ENCODE measurements around the gene EXOSC6.
"Not testable (repeated sequence)": the region's sequence is repeated elsewhere in the genome, so short reads cannot be mapped to it uniquely, and the experiment has no call there.

The EXOSC6 gene

GRCh38 chr16:70231831-70232230 is 19.9 kb downstream of the EXOSC6 start:
- Histone ChIP-seq H3K27ac (ENCODE audit: low read length, poor library complexity, severe bottlenecking) (peak overlapping the region; percentile 51), H3K36me3 (ENCODE audit: control insufficient read depth in 1 of 2, insufficient read depth in 2 of 2, low read depth in 1 of 2, low read length in 2 of 2) (peaks cover 9 to 13% of the 10 kb centered on the region in 2 experiments)
- H2BK12ac ChIP-seq (ENCODE audit: low read length in 2 of 2); H3K4me2 ChIP-seq (ENCODE audit: low read length, poor library complexity, severe bottlenecking); DNase-seq; H3K4me1 ChIP-seq (ENCODE audit: control insufficient read depth, insufficient read depth, low read depth, low read length); H4K8ac ChIP-seq (ENCODE audit: low read length); H3K18ac ChIP-seq (ENCODE audit: low read depth in 1 of 2, low read length in 2 of 2); H4K91ac ChIP-seq (ENCODE audit: low read length); H3K4ac ChIP-seq (ENCODE audit: low read depth in 1 of 2, low read length in 2 of 2); H2AFZ ChIP-seq (ENCODE audit: low read depth, low read length); H3K9me3 ChIP-seq (ENCODE audit: control insufficient read depth, low read length); H3K14ac ChIP-seq (ENCODE audit: low read length in 2 of 2); H2BK15ac ChIP-seq (ENCODE audit: low read depth, poor library complexity, severe bottlenecking); H3K4me3 ChIP-seq (ENCODE audit: insufficient read depth in 1 of 2, low read depth in 1 of 2, low read length in 2 of 2); H3K79me1 ChIP-seq (replicated peaks; ENCODE audit: low read length, poor library complexity, severe bottlenecking); H2AK5ac ChIP-seq (ENCODE audit: low read length, severe bottlenecking); H3K9ac ChIP-seq (ENCODE audit: low read length); H3K23ac ChIP-seq (ENCODE audit: low read length in 2 of 2); H2BK5ac ChIP-seq (ENCODE audit: low read depth, low read length, poor library complexity, severe bottlenecking); H3K27me3 ChIP-seq (ENCODE audit: control insufficient read depth in 1 of 2, insufficient read depth in 1 of 2, low read length in 2 of 2); H2BK120ac ChIP-seq (ENCODE audit: low read depth, low read length): not testable (repeated sequence)
- no CpG with 5 or more reads among the region's 3 CpGs for WGBS

GRCh38 chr16:70226024-70226423 is 25.7 kb downstream of the EXOSC6 start:
- H2BK5ac ChIP-seq (ENCODE audit: low read depth, low read length, poor library complexity, severe bottlenecking); H3K14ac ChIP-seq (ENCODE audit: low read length in 2 of 2); H3K4me1 ChIP-seq (ENCODE audit: control insufficient read depth, insufficient read depth, low read depth, low read length); DNase-seq; H3K27ac ChIP-seq (ENCODE audit: low read length, poor library complexity, severe bottlenecking); H3K4ac ChIP-seq (ENCODE audit: low read depth in 1 of 2, low read length in 2 of 2); H3K9ac ChIP-seq (ENCODE audit: low read length); H3K27me3 ChIP-seq (ENCODE audit: control insufficient read depth in 1 of 2, insufficient read depth in 1 of 2, low read length in 2 of 2); H4K91ac ChIP-seq (ENCODE audit: low read length); H3K79me1 ChIP-seq (replicated peaks; ENCODE audit: low read length, poor library complexity, severe bottlenecking); H4K8ac ChIP-seq (ENCODE audit: low read length); H2AK5ac ChIP-seq (ENCODE audit: low read length, severe bottlenecking); H3K23ac ChIP-seq (ENCODE audit: low read length in 2 of 2); H3K4me2 ChIP-seq (ENCODE audit: low read length, poor library complexity, severe bottlenecking); H2BK15ac ChIP-seq (ENCODE audit: low read depth, poor library complexity, severe bottlenecking); H2BK120ac ChIP-seq (ENCODE audit: low read depth, low read length); H3K18ac ChIP-seq (ENCODE audit: low read depth in 1 of 2, low read length in 2 of 2); H2BK12ac ChIP-seq (ENCODE audit: low read length in 2 of 2); H3K4me3 ChIP-seq (ENCODE audit: insufficient read depth in 1 of 2, low read depth in 1 of 2, low read length in 2 of 2); H2AFZ ChIP-seq (ENCODE audit: low read depth, low read length); H3K9me3 ChIP-seq (ENCODE audit: control insufficient read depth, low read length): not testable (repeated sequence)
- peaks cover 2 to 14% of the 10 kb centered on the region in 2 experiments for H3K36me3 ChIP-seq (ENCODE audit: control insufficient read depth in 1 of 2, insufficient read depth in 2 of 2, low read depth in 1 of 2, low read length in 2 of 2)

GRCh38 chr16:70225430-70225829 is 26.3 kb downstream of the EXOSC6 start:
- not testable (repeated sequence) for H4K8ac ChIP-seq (ENCODE audit: low read length); H3K23ac ChIP-seq (ENCODE audit: low read length in 2 of 2); H3K4me3 ChIP-seq (ENCODE audit: insufficient read depth in 1 of 2, low read depth in 1 of 2, low read length in 2 of 2); H2AK5ac ChIP-seq (ENCODE audit: low read length, severe bottlenecking); H3K27ac ChIP-seq (ENCODE audit: low read length, poor library complexity, severe bottlenecking); H3K9me3 ChIP-seq (ENCODE audit: control insufficient read depth, low read length); H2BK120ac ChIP-seq (ENCODE audit: low read depth, low read length); DNase-seq; H2BK5ac ChIP-seq (ENCODE audit: low read depth, low read length, poor library complexity, severe bottlenecking); H3K9ac ChIP-seq (ENCODE audit: low read length); H3K4me2 ChIP-seq (ENCODE audit: low read length, poor library complexity, severe bottlenecking); H2AFZ ChIP-seq (ENCODE audit: low read depth, low read length); H3K4me1 ChIP-seq (ENCODE audit: control insufficient read depth, insufficient read depth, low read depth, low read length); H4K91ac ChIP-seq (ENCODE audit: low read length); H2BK12ac ChIP-seq (ENCODE audit: low read length in 2 of 2); H3K14ac ChIP-seq (ENCODE audit: low read length in 2 of 2); H3K4ac ChIP-seq (ENCODE audit: low read depth in 1 of 2, low read length in 2 of 2); H2BK15ac ChIP-seq (ENCODE audit: low read depth, poor library complexity, severe bottlenecking); H3K79me1 ChIP-seq (replicated peaks; ENCODE audit: low read length, poor library complexity, severe bottlenecking); H3K18ac ChIP-seq (ENCODE audit: low read depth in 1 of 2, low read length in 2 of 2); H3K27me3 ChIP-seq (ENCODE audit: control insufficient read depth in 1 of 2, insufficient read depth in 1 of 2, low read length in 2 of 2)
- WGBS: no CpG with 5 or more reads among the region's 4 CpGs
- H3K36me3 ChIP-seq (ENCODE audit: control insufficient read depth in 1 of 2, insufficient read depth in 2 of 2, low read depth in 1 of 2, low read length in 2 of 2): peaks cover 2 to 14% of the 10 kb centered on the region in 2 experiments

GRCh38 chr16:70224645-70225044 is 27.1 kb downstream of the EXOSC6 start:
- not testable (repeated sequence) for H4K91ac ChIP-seq (ENCODE audit: low read length); H3K9me3 ChIP-seq (ENCODE audit: control insufficient read depth, low read length); H3K27me3 ChIP-seq (ENCODE audit: control insufficient read depth in 1 of 2, insufficient read depth in 1 of 2, low read length in 2 of 2); H3K14ac ChIP-seq (ENCODE audit: low read length in 2 of 2); H3K18ac ChIP-seq (ENCODE audit: low read depth in 1 of 2, low read length in 2 of 2); H4K8ac ChIP-seq (ENCODE audit: low read length); H2BK120ac ChIP-seq (ENCODE audit: low read depth, low read length); H3K9ac ChIP-seq (ENCODE audit: low read length); H2BK12ac ChIP-seq (ENCODE audit: low read length in 2 of 2); H3K4me1 ChIP-seq (ENCODE audit: control insufficient read depth, insufficient read depth, low read depth, low read length); H3K27ac ChIP-seq (ENCODE audit: low read length, poor library complexity, severe bottlenecking); H2BK15ac ChIP-seq (ENCODE audit: low read depth, poor library complexity, severe bottlenecking); H3K23ac ChIP-seq (ENCODE audit: low read length in 2 of 2); H2BK5ac ChIP-seq (ENCODE audit: low read depth, low read length, poor library complexity, severe bottlenecking); H3K4me3 ChIP-seq (ENCODE audit: insufficient read depth in 1 of 2, low read depth in 1 of 2, low read length in 2 of 2); H3K79me1 ChIP-seq (replicated peaks; ENCODE audit: low read length, poor library complexity, severe bottlenecking); DNase-seq; H2AFZ ChIP-seq (ENCODE audit: low read depth, low read length); H2AK5ac ChIP-seq (ENCODE audit: low read length, severe bottlenecking); H3K4ac ChIP-seq (ENCODE audit: low read depth in 1 of 2, low read length in 2 of 2); H3K4me2 ChIP-seq (ENCODE audit: low read length, poor library complexity, severe bottlenecking)
- peaks cover 4 to 14% of the 10 kb centered on the region in 2 experiments for H3K36me3 ChIP-seq (ENCODE audit: control insufficient read depth in 1 of 2, insufficient read depth in 2 of 2, low read depth in 1 of 2, low read length in 2 of 2)
- 97% methylated on average over 8 of the region's 24 CpGs for WGBS
